IMR-90 (cell line): Measurements from ENCODE around the gene NSD2. TPM values are rescaled to one million over a fixed set of nuclear protein-coding genes. Genes with fewer than 3 reads are reported as not detected.

Experiments
- ATAC-seq: fragments of 200-7000 bp; cut with Tn5 transposase; 2 replicates; pipeline ENCODE4 v1.9.1; 2020; ENCODE audit warnings: low read depth, mild to moderate bottlenecking, moderate library complexity
- BruUV-seq: library from RNA; stranded (reverse); fragments of 400-500 nt; replicated peaks from 2 replicates; lab custom pipeline; 2021; lab: Mats Ljungman, UMichigan
- CTCF ChIA-PET: fragments of 300-600 bp; formaldehyde crosslinking; extraction: SDS; loops from one replicate; lab custom pipeline; 2021; ENCODE audit warnings: antibody characterized with exemption; lab: Yijun Ruan, JAX
- POLR2A ChIA-PET: fragments of 300-600 bp; sonication (Branson Sonifier 250); formaldehyde crosslinking; loops from one replicate; lab custom pipeline; 2022; ENCODE audit warnings: antibody characterized with exemption; ENCODE audit not compliant: unreplicated experiment; lab: Charles Lee
- DNase-seq: peaks from one replicate; pipeline ENCODE4 v3.0.0; 2013
- H2AFZ ChIP-seq: replicated peaks from 2 replicates; pipeline ENCODE3; 2013; ENCODE audit warnings: low read length, mild to moderate bottlenecking; ENCODE audit not compliant: poor library complexity
- H2AK5ac ChIP-seq: 2 replicates; pipeline ENCODE4 v1.6.1; 2013; ENCODE audit warnings: low read depth, low read length, inconsistent platforms
- H2AK9ac ChIP-seq: replicated peaks from 2 replicates; pipeline ENCODE3; 2013; ENCODE audit warnings: mild to moderate bottlenecking, low read depth, low read length, moderate library complexity; ENCODE audit not compliant: poor library complexity
- H2BK120ac ChIP-seq: 2 replicates; pipeline ENCODE4 v1.6.1; 2013; ENCODE audit warnings: low read depth, low read length, inconsistent platforms
- H2BK15ac ChIP-seq: 3 replicates; pipeline ENCODE4 v1.6.1; 2013; ENCODE audit warnings: low read depth, low read length, inconsistent platforms
- H2BK20ac ChIP-seq: 2 replicates; pipeline ENCODE4 v1.6.1; 2013; ENCODE audit warnings: low read depth, mild to moderate bottlenecking, inconsistent platforms, low read length, moderate library complexity
- H2BK5ac ChIP-seq: 2 replicates; pipeline ENCODE4 v1.6.1; 2013; ENCODE audit warnings: mild to moderate bottlenecking, low read depth, low read length, inconsistent platforms; ENCODE audit not compliant: poor library complexity, severe bottlenecking
- H3K14ac ChIP-seq: replicated peaks from 2 replicates; pipeline ENCODE4 v1.6.1; 2013; ENCODE audit warnings: low read depth, low read length, inconsistent platforms
- H3K18ac ChIP-seq: 2 replicates; pipeline ENCODE4 v1.6.1; 2013; ENCODE audit warnings: low read depth, low read length, control low read depth
- H3K23ac ChIP-seq: 2 replicates; pipeline ENCODE4 v1.6.1; 2013; ENCODE audit warnings: low read depth, low read length, inconsistent platforms
- H3K27ac ChIP-seq: 2 replicates; pipeline ENCODE4 v1.5.1; 2013; ENCODE audit warnings: mild to moderate bottlenecking, control low read depth, low read length; ENCODE audit not compliant: insufficient read depth
- H3K27me3 ChIP-seq: 2 replicates; pipeline ENCODE4 v1.6.1; 2013; ENCODE audit warnings: low read length; ENCODE audit not compliant: control insufficient read depth, insufficient read depth
- H3K36me3 ChIP-seq: 2 replicates; pipeline ENCODE4 v1.6.1; 2013; ENCODE audit warnings: low read length, mixed read lengths; ENCODE audit not compliant: control insufficient read depth, insufficient read depth
- H3K4ac ChIP-seq: 2 replicates; pipeline ENCODE4 v1.6.1; 2013; ENCODE audit warnings: low read depth, low read length, inconsistent platforms
- H3K4me1 ChIP-seq: 2 replicates; pipeline ENCODE4 v1.6.1; 2013; ENCODE audit warnings: low read length, mixed read lengths; ENCODE audit not compliant: control insufficient read depth, insufficient read depth
- H3K4me2 ChIP-seq: 2 replicates; pipeline ENCODE4 v1.6.1; 2013; ENCODE audit warnings: low read depth, mild to moderate bottlenecking, control low read depth, low read length, moderate library complexity
- H3K4me3 ChIP-seq: 2 replicates; pipeline ENCODE4 v1.5.1; 2013; ENCODE audit warnings: low read depth, mild to moderate bottlenecking, control low read depth, low read length, moderate library complexity; ENCODE audit not compliant: insufficient read depth
- H3K56ac ChIP-seq: 2 replicates; pipeline ENCODE4 v1.6.1; 2013; ENCODE audit warnings: low read length, inconsistent platforms; ENCODE audit not compliant: insufficient read depth; ENCODE audit errors: extremely low read depth
- H3K79me1 ChIP-seq, 2 experiments: 2 replicates each; pipeline ENCODE4 v1.6.1; 2013; ENCODE audit warnings: low read length in 2 of 2, inconsistent platforms in 1 of 2, low read depth in 1 of 2
- H3K9ac ChIP-seq: 2 replicates; pipeline ENCODE4 v1.6.1; 2013; ENCODE audit warnings: low read depth, low read length, control low read depth
- H3K9me1 ChIP-seq: 2 replicates; pipeline ENCODE4 v1.6.1; 2013; ENCODE audit warnings: low read length, inconsistent platforms; ENCODE audit not compliant: insufficient read depth
- H3K9me3 ChIP-seq: 2 replicates; pipeline ENCODE4 v1.6.1; 2013; ENCODE audit warnings: low read length; ENCODE audit not compliant: control insufficient read depth, insufficient read depth
- H4K20me1 ChIP-seq: 2 replicates; pipeline ENCODE4 v1.6.1; 2013; ENCODE audit warnings: low read length, inconsistent platforms; ENCODE audit not compliant: insufficient read depth
- H4K5ac ChIP-seq: 2 replicates; pipeline ENCODE4 v1.6.1; 2013; ENCODE audit warnings: mild to moderate bottlenecking, low read depth, low read length, control low read depth
- H4K8ac ChIP-seq, 2 experiments: 2 replicates each; pipeline ENCODE4 v1.6.1; 2013; ENCODE audit warnings: low read depth in 2 of 2, low read length in 2 of 2, control low read depth in 1 of 2, inconsistent platforms in 1 of 2
- H4K91ac ChIP-seq: 2 replicates; pipeline ENCODE4 v1.6.1; 2013; ENCODE audit warnings: low read depth, low read length, inconsistent platforms; ENCODE audit not compliant: insufficient read depth
- BHLHE40 ChIP-seq: fragments of 150-350 bp; IDR thresholded peaks from 2 replicates; pipeline ENCODE4 v1.6.1; 2016; ENCODE audit warnings: mild to moderate bottlenecking, low read depth, low read length
- CHD1 ChIP-seq: IDR thresholded peaks from 2 replicates; pipeline ENCODE4 v1.6.1; 2012; ENCODE audit warnings: low read depth, low read length, improper control_type of control experiment
- ELK1 ChIP-seq: fragments of 150-350 bp; IDR thresholded peaks from 2 replicates; pipeline ENCODE4 v1.6.1; 2016; ENCODE audit warnings: low read depth, mild to moderate bottlenecking, low read length, moderate library complexity, borderline replicate concordance
- FOS ChIP-seq: fragments of 150-350 bp; IDR thresholded peaks from 2 replicates; pipeline ENCODE4 v1.6.1; 2016; ENCODE audit warnings: low read depth, low read length
- MAFK ChIP-seq: IDR thresholded peaks from 2 replicates; pipeline ENCODE4 v1.6.1; 2012; ENCODE audit warnings: low read depth, low read length, improper control_type of control experiment
- MAZ ChIP-seq: IDR thresholded peaks from 2 replicates; pipeline ENCODE4 v1.6.1; 2012; ENCODE audit warnings: low read depth, mild to moderate bottlenecking, low read length, improper control_type of control experiment, moderate library complexity, borderline replicate concordance
- NFE2L2 ChIP-seq: fragments of 150-350 bp; IDR thresholded peaks from 2 replicates; pipeline ENCODE4 v1.6.1; 2016; ENCODE audit warnings: low read depth, mild to moderate bottlenecking, low read length
- POLR2A ChIP-seq: IDR thresholded peaks from 2 replicates; pipeline ENCODE4 v1.6.1; 2012; ENCODE audit warnings: mild to moderate bottlenecking, low read depth, low read length
- RAD21 ChIP-seq: IDR thresholded peaks from 2 replicates; pipeline ENCODE4 v1.6.1; 2012; ENCODE audit warnings: low read length, improper control_type of control experiment
- RCOR1 ChIP-seq: IDR thresholded peaks from 2 replicates; pipeline ENCODE4 v1.6.1; 2012; ENCODE audit warnings: mild to moderate bottlenecking, low read length, improper control_type of control experiment; ENCODE audit not compliant: insufficient replicate concordance
- RFX5 ChIP-seq: IDR thresholded peaks from 2 replicates; pipeline ENCODE4 v1.8.0; 2012; ENCODE audit warnings: low read depth, mild to moderate bottlenecking, low read length, moderate library complexity
- USF2 ChIP-seq: fragments of 150-350 bp; IDR thresholded peaks from 2 replicates; pipeline ENCODE4 v1.6.1; 2017; ENCODE audit warnings: mild to moderate bottlenecking, antibody characterized with exemption, low read length, low read depth
- WGBS, 2 experiments: methylation state at CpG; one replicate each; pipeline versions ENCODE4 v1.1.5 to v1.1.7; 2013; ENCODE audit warnings: missing lambda C conversion rate in 2 of 2; ENCODE audit not compliant: insufficient read length in 1 of 2; ENCODE audit errors: extremely low coverage in 2 of 2; 5-methylcytosine and 5-hydroxymethylcytosine counted together
- dilution Hi-C: fragments of 300-500 bp; cut with HindIII; formaldehyde crosslinking; loops from one replicate; pipeline ENCODE4 v1.14.3; 2018; ENCODE audit warnings: low sequenced_read_pairs; ENCODE audit not compliant: unreplicated experiment
- in situ Hi-C: fragments of 300-500 bp; cut with MboI; formaldehyde crosslinking; loops from 3 replicates; pipeline ENCODE4 v1.14.3; 2019; ENCODE audit warnings: low sequenced_read_pairs, inconsistent platforms, mixed read lengths
- intact Hi-C: fragments of 100-400 bp; cut with micrococcal nuclease; formaldehyde crosslinking; loops from 2 replicates; pipeline ENCODE4 v1.10.0; 2022
- polyA plus RNA-seq, 3 experiments: library from polyadenylated mRNA; depleted of rRNA; stranded (reverse); fragments of >200 nt; gene quantifications; 2 replicates each; pipeline ENCODE4 v1.2.3, GENCODE V29; 2012; ENCODE audit warnings: low replicate concordance in 1 of 3
- total RNA-seq: library from RNA; depleted of rRNA; stranded (reverse); fragments of >200 nt; gene quantifications from 2 replicates; pipeline ENCODE4 v1.2.3, GENCODE V29; 2012

The NSD2 gene
- total and polyA plus RNA-seq, 2 of the 4 experiments (the other 2 are of a cell fraction): 35.9 to 68.1 TPM

GRCh38 chr4:1856943-1857699 is 14.1 kb upstream of the NSD2 start (continued):
- TF ChIP-seq CHD1: no peak
- no peak for TF ChIP-seq NFE2L2

- peaks cover 11% of the 10 kb centered on the region for H4K20me1 ChIP-seq
- H2AFZ ChIP-seq: peak overlapping the region; percentile 95
- no peaks in the 10 kb centered on the region for H3K27me3 ChIP-seq
- peak overlapping the region; percentile 85; the same call in 1 of the 2 replicates for H3K4ac ChIP-seq
- H4K5ac ChIP-seq: no peak overlapping the region
- no peak overlapping the region; the same call in 1 of the 2 replicates for H3K9ac ChIP-seq
- no peak overlapping the region for H2BK15ac ChIP-seq
- DNase-seq (no peak), ATAC-seq (no peak)
- no peak overlapping the region for H3K23ac ChIP-seq
- peak overlapping the region; percentile 92 to 95; a peak in 1 of 4 replicates for H4K8ac ChIP-seq
- 100% methylated on average over 1 of the region's 5 CpGs; no CpG with 5 or more reads in 1 of the 2 experiments for WGBS, 2 experiments
- H2AK9ac ChIP-seq: peak overlapping the region; percentile 98
- no peak overlapping the region for H2BK120ac ChIP-seq
- H3K79me1 ChIP-seq: peaks cover 20 to 42% of the 10 kb centered on the region in 2 experiments
- no peak overlapping the region for H3K4me2 ChIP-seq
- H3K9me3 ChIP-seq: no peaks in the 10 kb centered on the region
- POLR2A ChIA-PET: no interaction called here
- no peak overlapping the region for H3K14ac ChIP-seq
- no peak overlapping the region for H3K27ac ChIP-seq
- peaks cover 15% of the 10 kb centered on the region for H3K9me1 ChIP-seq
- no peak overlapping the region for H4K91ac ChIP-seq
- in situ Hi-C loops (no loop called here), dilution Hi-C loops (no loop called here), intact Hi-C loops (loop anchor here (2.0 to 5.0 kb wide), 2 partner anchors 13 to 39 kb away; partner anchors contain the start of gene NSD2)
- CTCF ChIA-PET: no interaction called here
- no peaks in the 10 kb centered on the region; the same call in none of the 2 replicates for H3K36me3 ChIP-seq
- TF ChIP-seq MAZ (no peak), CHD1 (no peak), RCOR1 (no peak), NFE2L2 (no peak), FOS (no peak), USF2 (no peak), MAFK (no peak), BHLHE40 (no peak), RFX5 (no peak), POLR2A (no peak), ELK1 (no peak), RAD21 (no peak)
- no peak overlapping the region for H2BK5ac ChIP-seq
- H3K18ac ChIP-seq: no peak overlapping the region
- no TSS peak for BruUV-seq
- peaks cover 9% of the 10 kb centered on the region for H3K4me1 ChIP-seq
- no peak overlapping the region for H2AK5ac ChIP-seq
- H2BK20ac ChIP-seq: no peak overlapping the region
- H3K56ac ChIP-seq: no peak overlapping the region
- no peak overlapping the region for H3K4me3 ChIP-seq
Observed at GRCh38 chr4:1857931-1858330, 13.3 kb upstream of the NSD2 start.
